NCI-H82 treated with DMSO at 0.1 percent for 48 hours (cell line): ENCODE data around the gene IL1RAPL1.
"Not testable (repeated sequence)": the region's sequence is repeated elsewhere in the genome, so short reads cannot be mapped to it uniquely, and the experiment has no call there.

ENCODE experiments used
- DNase-seq: peaks from one replicate; lab custom pipeline; 2025; ENCODE audit not compliant: unreplicated experiment; lab: John Stamatoyannopoulos, UW

The IL1RAPL1 gene

DNA sequence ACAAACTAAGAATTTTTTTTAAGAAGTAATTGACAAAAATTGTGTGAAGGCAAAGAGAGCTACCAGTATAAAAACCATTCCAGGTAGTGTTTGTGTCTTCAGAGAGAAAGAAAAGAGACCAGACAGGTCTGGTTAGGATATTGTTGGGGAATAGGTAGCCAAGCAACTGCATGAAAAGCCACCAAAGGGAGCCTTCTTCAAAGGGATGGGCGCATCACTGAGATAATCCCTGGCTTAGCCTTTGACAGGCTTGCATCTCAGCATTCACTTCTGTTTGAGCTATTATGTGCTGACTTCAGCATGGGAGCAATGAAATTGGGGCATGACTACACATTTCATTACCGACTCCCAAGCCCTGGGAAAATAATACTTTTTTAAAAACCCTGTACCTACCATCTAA, 496.6 kb downstream of the IL1RAPL1 start:
- no peak for DNase-seq

DNA sequence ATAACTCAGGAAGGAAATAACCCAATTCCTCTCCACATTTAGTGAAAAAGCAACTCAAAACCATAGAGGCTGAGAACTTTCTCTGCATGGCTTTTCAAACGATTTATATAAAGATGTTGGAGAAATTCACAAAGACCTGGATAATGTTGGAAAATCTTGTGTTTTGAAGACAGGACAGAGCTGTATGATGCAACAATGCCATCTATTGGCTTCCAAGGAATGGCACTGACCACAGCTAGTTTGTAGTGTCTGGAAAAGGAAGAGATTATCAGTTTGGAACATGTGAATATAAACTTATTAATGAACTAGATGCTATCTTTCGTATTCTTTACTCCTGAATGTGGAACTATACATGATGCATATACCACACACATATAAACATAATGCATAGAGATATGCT, 503.6 kb downstream of the IL1RAPL1 start:
- no peak for DNase-seq

- DNase-seq = no peak
Observed at GRCh38 chrX:29107231-29107630, 520.0 kb downstream of the IL1RAPL1 start.

- DNase-seq = no peak
Observed at GRCh38 chrX:29110041-29110440, 522.8 kb downstream of the IL1RAPL1 start.

DNA sequence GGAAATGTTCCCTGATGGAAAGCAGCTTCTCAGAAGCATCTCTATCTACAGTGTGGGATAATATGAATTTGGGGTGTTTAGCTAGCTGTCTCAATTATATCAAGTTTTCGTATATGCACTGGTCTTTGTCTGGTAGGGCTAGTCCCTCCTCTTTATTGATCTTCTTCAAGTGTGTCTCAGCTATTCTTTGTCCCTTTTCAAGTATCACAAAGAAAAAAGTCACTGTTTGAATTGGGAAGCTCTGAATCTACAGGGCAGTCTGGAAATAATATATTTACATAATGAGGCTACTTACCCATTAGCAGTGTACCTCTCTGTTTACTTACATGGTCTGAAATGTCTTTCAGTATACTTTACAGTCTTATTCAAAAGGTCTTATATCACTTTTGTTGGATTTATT, 526.0 kb downstream of the IL1RAPL1 start:
- DNase-seq = no peak

GRCh38 chrX:29122817-29123216, 535.6 kb downstream of the IL1RAPL1 start:
- DNase-seq = not testable (repeated sequence)

DNA sequence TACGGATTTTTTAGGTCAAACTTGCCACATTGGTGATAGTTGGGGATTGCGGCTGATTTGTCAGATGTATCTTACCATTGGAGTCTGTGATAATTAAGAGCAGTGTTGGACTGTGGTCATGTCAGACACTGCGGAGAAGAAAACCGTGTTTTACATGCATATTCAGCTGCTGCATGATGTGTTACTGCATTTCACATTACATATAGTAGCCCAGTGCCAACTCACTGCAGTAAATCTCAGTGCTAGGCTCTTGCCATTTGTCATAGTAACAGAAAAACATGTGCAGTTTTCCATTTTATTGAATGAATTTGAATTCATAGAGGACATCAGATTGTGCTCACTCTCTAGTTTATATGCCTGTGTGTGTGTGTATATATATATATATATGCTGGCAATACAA, 543.7 kb downstream of the IL1RAPL1 start:
- DNase-seq = no peak

GRCh38 chrX:29136904-29137303, 549.7 kb downstream of the IL1RAPL1 start:
- DNase-seq = no peak

GRCh38 chrX:29138003-29138402, 550.8 kb downstream of the IL1RAPL1 start:
- DNase-seq = no peak

DNA sequence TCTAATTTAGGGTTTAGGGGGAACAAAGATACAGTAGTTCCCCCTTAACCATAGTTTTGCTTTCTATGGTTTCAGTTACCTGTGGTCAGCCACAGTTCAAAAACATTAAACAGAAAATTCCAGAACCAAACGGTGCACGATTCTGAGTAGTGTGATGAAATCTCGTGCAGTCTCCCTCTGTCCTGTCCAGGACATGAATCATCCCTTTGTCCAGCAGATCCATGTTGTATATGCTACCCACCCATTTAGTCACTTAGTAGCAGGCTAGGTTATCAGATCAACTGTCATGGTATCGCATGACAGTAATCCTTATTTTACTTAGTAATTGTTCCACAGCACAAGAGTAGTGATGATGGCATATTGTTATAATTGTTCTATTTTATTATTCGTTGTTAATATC, 556.1 kb downstream of the IL1RAPL1 start:
- DNase-seq = no peak

GRCh38 chrX:29143756-29144155, 556.5 kb downstream of the IL1RAPL1 start:
- DNase-seq = no peak

DNA sequence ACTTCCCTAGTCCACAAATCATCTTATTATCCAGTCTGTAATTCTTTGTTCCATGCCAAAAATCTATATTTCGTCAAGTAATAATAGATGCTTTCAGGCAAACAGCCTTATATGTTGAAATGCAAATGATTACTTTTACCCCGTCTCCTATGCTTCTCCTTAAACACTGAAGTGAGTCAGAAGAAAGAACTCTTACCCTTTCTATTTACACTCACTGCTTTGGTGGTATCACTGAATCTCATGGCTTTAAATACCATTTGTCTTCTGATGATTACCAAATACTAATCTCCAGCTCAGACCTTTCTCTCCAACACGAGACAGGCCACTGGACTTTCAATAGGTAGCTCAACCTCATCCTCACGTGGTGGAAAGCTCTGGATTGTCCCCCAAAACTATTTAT, 558.1 kb downstream of the IL1RAPL1 start:
- no peak for DNase-seq

GRCh38 chrX:29148511-29148910, 561.3 kb downstream of the IL1RAPL1 start:
- DNase-seq = no peak

DNA sequence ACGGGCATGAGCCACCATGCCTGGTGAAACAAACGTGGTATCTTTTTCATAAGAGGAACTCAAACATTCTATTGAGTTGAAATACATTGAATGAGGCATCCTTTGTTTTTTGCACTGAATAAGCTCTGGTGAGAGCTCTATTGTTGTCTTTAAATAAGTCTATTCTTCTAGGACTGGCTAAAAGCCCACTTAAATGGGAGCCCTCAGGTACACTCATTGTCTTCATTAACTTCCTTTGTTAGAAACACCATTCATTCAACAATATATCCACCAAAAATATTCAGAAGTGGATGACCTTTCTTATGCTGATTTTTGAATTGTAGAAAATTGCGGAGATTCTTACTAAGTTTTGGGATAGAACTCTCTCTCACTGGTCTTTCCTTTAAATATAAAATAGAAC, 568.0 kb downstream of the IL1RAPL1 start:
- DNase-seq = no peak

DNA sequence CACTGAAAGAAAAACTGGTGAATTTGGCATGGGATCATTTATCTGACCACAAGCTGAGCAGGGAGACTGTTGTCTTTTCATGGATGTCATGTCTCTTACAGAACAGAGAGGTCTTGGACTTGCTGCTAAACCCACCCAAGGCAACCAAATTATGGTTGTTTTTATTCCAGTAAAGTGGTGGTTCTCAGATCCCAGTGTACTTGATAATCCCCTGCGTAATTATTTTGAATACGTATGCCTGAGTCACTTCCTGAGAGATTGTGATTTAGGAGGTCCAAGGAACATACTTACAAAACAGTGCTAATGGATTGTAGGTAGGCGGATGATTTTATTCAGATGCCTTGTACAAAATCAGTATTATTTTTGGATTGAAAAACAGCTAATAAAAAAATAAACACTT, 585.6 kb downstream of the IL1RAPL1 start:
- DNase-seq = no peak

DNA sequence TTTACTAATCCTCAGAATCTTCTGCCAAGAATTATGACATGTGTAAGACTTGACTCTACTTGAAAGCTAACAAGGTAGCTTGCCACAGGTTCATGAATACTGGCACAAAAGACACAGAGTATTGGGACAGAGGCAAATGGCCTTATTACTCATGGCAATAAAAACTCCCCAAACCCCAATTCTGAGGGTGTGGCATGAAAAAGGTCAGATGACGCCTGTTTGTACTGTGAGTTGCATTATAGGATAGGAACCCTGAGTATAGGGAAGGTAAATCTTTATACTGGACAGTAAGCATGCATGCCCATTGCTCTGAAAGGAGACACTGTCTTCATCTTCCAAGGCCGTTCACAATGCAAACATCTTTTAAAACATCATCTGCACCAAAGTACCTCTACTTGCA, 600.0 kb downstream of the IL1RAPL1 start:
- no peak for DNase-seq

GRCh38 chrX:29196501-29196900, 609.3 kb downstream of the IL1RAPL1 start:
- no peak for DNase-seq

- no peak for DNase-seq
Observed at GRCh38 chrX:29215251-29215650, 628.0 kb downstream of the IL1RAPL1 start.

DNA sequence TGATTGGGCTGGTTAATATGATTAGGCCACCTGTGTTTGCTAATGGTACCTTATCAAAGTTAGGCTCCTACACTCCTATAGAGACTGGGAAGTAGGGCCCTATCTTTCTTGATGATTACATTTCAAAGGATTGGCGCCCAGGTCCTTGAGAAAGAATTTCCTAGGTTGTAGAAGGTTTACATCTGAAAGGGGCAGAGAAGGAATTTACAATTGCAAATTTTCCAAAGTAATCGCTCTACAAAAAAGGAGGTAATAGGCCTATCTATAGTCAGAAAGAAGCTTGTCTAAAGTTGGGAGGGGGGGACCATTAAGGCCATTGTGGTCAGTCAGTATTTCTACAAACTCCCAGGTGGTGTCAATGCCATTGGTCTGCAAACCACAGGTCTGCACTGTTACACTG, 638.4 kb downstream of the IL1RAPL1 start:
- DNase-seq = no peak

DNA sequence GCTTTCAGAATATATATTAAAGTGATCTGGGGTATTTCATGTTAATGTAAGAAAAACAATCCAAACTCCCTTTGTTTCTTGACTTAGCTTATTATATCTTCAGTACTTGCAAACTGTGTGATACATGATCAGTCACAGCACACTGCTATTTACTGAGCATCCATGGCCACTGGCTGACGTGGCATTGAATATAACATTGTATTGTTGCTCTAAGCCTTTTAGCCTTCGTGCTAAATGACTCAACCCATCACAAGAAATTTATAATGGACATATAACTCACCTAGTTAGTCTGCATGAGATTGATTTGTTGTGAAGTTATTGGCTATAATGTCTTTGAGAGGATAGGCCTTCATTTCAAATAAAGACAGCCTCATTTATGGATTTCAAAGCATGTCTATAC, 642.6 kb downstream of the IL1RAPL1 start:
- DNase-seq = no peak

DNA sequence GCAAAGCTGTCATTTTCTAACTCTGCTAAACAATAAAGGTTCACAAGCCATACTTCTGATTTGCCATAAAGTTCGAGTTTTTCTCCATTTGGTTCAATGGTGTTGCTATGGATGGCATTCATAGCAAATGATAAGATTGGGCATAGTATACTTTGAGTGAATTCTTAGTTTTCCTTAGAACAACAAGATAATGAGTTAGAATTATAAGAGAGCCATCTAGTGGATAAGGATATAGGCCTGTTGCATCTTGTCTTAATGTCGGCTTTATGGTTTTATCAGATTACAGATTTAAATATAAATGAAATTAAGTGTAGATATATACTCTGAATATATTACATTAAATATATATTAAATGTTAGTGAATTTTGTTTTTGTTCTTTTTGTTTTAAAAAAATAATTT, 644.6 kb downstream of the IL1RAPL1 start:
- DNase-seq = no peak

- no peak for DNase-seq
Observed at GRCh38 chrX:29233592-29234183, 646.4 kb downstream of the IL1RAPL1 start.

GRCh38 chrX:29237972-29238371, 650.7 kb downstream of the IL1RAPL1 start:
- no peak for DNase-seq

DNA sequence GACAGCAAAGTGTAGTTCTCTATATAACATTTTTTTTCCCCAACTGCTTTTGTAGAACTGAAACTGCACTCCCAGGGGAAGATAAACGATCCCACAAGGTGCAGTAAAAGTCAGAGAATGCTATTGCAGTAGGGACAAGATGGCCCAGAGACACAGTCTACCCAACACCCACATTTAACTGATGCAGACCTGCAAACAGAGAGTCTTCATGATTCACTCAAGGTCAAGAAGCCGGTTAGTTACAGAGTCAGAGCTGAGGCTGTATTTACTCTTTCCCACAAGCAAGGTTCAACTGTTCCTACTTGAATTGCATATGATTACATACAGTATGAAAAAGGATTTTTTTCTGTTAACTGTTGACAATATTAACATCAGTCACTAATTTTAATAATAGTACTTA, 654.6 kb downstream of the IL1RAPL1 start:
- no peak for DNase-seq
